Fibroblast of mammary gland (primary cell): ENCODE results near the gene DUOX2.

ENCODE experiments used
- DNase-seq: peaks from one replicate; pipeline ENCODE4 v3.0.0-alpha.2; 2010; ENCODE audit warnings: low read depth
- H3K4me3 ChIP-seq: 2 replicates; pipeline ENCODE4 v1.5.1; 2011; ENCODE audit warnings: low read depth, mild to moderate bottlenecking, low read length, moderate library complexity; ENCODE audit not compliant: control insufficient read depth
- CTCF ChIP-seq: conservative IDR thresholded peaks from 2 replicates; pipeline ENCODE4 v1.5.1; 2011; ENCODE audit warnings: low read depth, low read length, inconsistent platforms; ENCODE audit not compliant: control insufficient read depth, insufficient read depth

The DUOX2 gene

GRCh38 chr15:45134046-45134445, 20.1 kb upstream of the DUOX2 start:
- DNase-seq = no peak
- TF ChIP-seq CTCF = no peak
- H3K4me3 ChIP-seq = no peak overlapping the region

GRCh38 chr15:45133561-45133920, 19.6 kb upstream of the DUOX2 start:
- no peak overlapping the region for H3K4me3 ChIP-seq
- DNase-seq = no peak
- no peak for TF ChIP-seq CTCF

- no peak overlapping the region for H3K4me3 ChIP-seq
- no peak for TF ChIP-seq CTCF
- DNase-seq = no peak
These were observed 19.0 kb upstream of the DUOX2 start for GRCh38 chr15:45132844-45133560.

- no peak for TF ChIP-seq CTCF
- no peak for DNase-seq
- no peak overlapping the region for H3K4me3 ChIP-seq
These were observed 17.5 kb upstream of the DUOX2 start for GRCh38 chr15:45131510-45131909.

- H3K4me3 ChIP-seq = no peak overlapping the region
- TF ChIP-seq CTCF = no peak
- no peak for DNase-seq
These were observed 16.5 kb upstream of the DUOX2 start for GRCh38 chr15:45130291-45131000.

- H3K4me3 ChIP-seq = no peak within 1 kb of the TSS
- no peak for DNase-seq
- no peak for TF ChIP-seq CTCF
These were observed 15.7 kb upstream of the DUOX2 start, which contains the start of the genes DUOX1 and DUOXA1 for GRCh38 chr15:45129651-45130129. Gene DUOX1, plus strand, starts transcription at chr15:45129994. Its CDS starts 1,973 bp downstream, at chr15:45131967. Gene DUOXA1, minus strand, starts transcription at chr15:45129879. Its CDS starts 6,865 bp downstream, at chr15:45123014.
